SK-N-SH (cell line): ENCODE results near the gene LRRC66.

ENCODE experiments used
- EP300 ChIP-seq, 2 experiments: IDR thresholded peaks; 2 replicates each; pipeline versions ENCODE4 v1.4.0 to v1.6.1; 2012; ENCODE audit warnings: borderline replicate concordance in 1 of 2, low read depth in 1 of 2, low read length in 1 of 2
- NFIC ChIP-seq: IDR thresholded peaks from 2 replicates; pipeline ENCODE4 v1.4.0; 2012; ENCODE audit warnings: borderline replicate concordance
- RAD21 ChIP-seq: IDR thresholded peaks from 2 replicates; pipeline ENCODE4 v1.6.1; 2012; ENCODE audit warnings: mild to moderate bottlenecking, low read length
- TF ChIP-seq, protein P1 (sequence below): fragments of 200-600 bp; sonication (generic); IDR thresholded peaks from 2 replicates; pipeline ENCODE4 v1.6.1; 2017; ENCODE audit warnings: antibody characterized with exemption, mild to moderate bottlenecking, moderate library complexity
- TF ChIP-seq, protein P2 (sequence below): fragments of 150-350 bp; IDR thresholded peaks from 2 replicates; pipeline ENCODE4 v1.6.1; 2017; ENCODE audit warnings: antibody characterized with exemption, low read length, low read depth, borderline replicate concordance

DNA sequence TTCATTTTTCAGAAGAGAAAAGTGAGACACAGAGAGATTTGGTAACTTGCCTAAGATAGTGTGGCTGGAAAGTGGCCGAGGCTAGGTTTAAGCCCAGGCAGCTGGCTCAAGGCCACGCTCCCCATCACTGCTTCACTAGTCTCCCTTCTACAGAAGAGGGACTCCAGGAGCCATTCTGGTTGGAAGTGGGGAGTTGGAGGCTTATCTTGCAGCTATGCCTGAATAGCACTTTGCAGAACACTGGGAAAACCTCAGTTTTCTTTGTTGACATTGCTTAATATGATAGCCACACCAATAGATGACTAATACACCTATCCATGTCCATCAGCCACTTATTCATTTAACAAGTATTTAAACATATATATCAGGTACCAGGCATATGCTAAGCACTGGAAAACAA, 18.5 kb downstream of the LRRC66 start:
- TF ChIP-seq NFIC (no peak), RAD21 (no peak), EP300 (IDR thresholded peaks at IDR 0.05; ENCODE audit: borderline replicate concordance in 1 of 2, low read depth in 1 of 2, low read length in 1 of 2) (no peak)
- TF ChIP-seq, protein P1, sequence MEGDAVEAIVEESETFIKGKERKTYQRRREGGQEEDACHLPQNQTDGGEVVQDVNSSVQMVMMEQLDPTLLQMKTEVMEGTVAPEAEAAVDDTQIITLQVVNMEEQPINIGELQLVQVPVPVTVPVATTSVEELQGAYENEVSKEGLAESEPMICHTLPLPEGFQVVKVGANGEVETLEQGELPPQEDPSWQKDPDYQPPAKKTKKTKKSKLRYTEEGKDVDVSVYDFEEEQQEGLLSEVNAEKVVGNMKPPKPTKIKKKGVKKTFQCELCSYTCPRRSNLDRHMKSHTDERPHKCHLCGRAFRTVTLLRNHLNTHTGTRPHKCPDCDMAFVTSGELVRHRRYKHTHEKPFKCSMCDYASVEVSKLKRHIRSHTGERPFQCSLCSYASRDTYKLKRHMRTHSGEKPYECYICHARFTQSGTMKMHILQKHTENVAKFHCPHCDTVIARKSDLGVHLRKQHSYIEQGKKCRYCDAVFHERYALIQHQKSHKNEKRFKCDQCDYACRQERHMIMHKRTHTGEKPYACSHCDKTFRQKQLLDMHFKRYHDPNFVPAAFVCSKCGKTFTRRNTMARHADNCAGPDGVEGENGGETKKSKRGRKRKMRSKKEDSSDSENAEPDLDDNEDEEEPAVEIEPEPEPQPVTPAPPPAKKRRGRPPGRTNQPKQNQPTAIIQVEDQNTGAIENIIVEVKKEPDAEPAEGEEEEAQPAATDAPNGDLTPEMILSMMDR = no peak
- TF ChIP-seq, protein P2, sequence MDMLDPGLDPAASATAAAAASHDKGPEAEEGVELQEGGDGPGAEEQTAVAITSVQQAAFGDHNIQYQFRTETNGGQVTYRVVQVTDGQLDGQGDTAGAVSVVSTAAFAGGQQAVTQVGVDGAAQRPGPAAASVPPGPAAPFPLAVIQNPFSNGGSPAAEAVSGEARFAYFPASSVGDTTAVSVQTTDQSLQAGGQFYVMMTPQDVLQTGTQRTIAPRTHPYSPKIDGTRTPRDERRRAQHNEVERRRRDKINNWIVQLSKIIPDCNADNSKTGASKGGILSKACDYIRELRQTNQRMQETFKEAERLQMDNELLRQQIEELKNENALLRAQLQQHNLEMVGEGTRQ = no peak
